ENCODE measurements around the gene PRKD3. TPM values are rescaled to one million over a fixed set of nuclear protein-coding genes. Genes with fewer than 3 reads are reported as not detected.

The PRKD3 gene
- total and polyA plus RNA-seq, 12 donors, result 4.4 to 21.6 (median 12.1) TPM

- Histone ChIP-seq H3K36me3 (no peaks in the 10 kb centered on the region), H3K27me3 (no peaks in the 10 kb centered on the region), H3K4me3 (no peak overlapping the region), H3K9me3 (no peaks in the 10 kb centered on the region), H3K27ac (no peak overlapping the region), H3K4me1 (peaks cover 0 to 41% (median 22%) of the 10 kb centered on the region in 9 donors)
- DNase-seq (no peak), ATAC-seq (no peak)
- intact Hi-C loops (cut with DNase I), result no loop called here
- TF ChIP-seq CTCF (IDR thresholded peaks at IDR 0.05), result no peak
- WGBS, 2 donors, result 98% methylated on average over 9 of the region's 9 CpGs
Observed at GRCh38 chr2:37302701-37303252, 21.9 kb downstream of the PRKD3 start.

- Histone ChIP-seq H3K4me1 (peaks cover 0 to 27% (median 15%) of the 10 kb centered on the region in 9 donors), H3K4me3 (no peak overlapping the region), H3K9me3 (no peaks in the 10 kb centered on the region), H3K27ac (no peak overlapping the region), H3K27me3 (no peaks in the 10 kb centered on the region), H3K36me3 (no peaks in the 10 kb centered on the region)
- 78 to 80% methylated on average over 2 of the region's 2 CpGs for WGBS, 2 donors
- TF ChIP-seq CTCF (IDR thresholded peaks at IDR 0.05), result no peak
- intact Hi-C loops (cut with DNase I), result no loop called here
- ATAC-seq (no peak), DNase-seq (no peak)
Observed at GRCh38 chr2:37301408-37301807, 23.2 kb downstream of the PRKD3 start.

- Histone ChIP-seq H3K9me3 (no peaks in the 10 kb centered on the region), H3K4me3 (no peak overlapping the region), H3K27ac (no peak overlapping the region), H3K36me3 (no peaks in the 10 kb centered on the region), H3K27me3 (no peaks in the 10 kb centered on the region), H3K4me1 (peaks cover 0 to 19% (median 8%) of the 10 kb centered on the region in 9 donors)
- no peak for DNase-seq
- intact Hi-C loops (cut with DNase I), result no loop called here
- WGBS, 2 donors, result 95 to 97% methylated on average over 4 of the region's 4 CpGs
- TF ChIP-seq CTCF (IDR thresholded peaks at IDR 0.05), result no peak
- no peak for ATAC-seq
Observed at GRCh38 chr2:37300578-37300977, 24.1 kb downstream of the PRKD3 start.

- TF ChIP-seq CTCF (IDR thresholded peaks at IDR 0.05), result no peak
- Histone ChIP-seq H3K27me3 (no peaks in the 10 kb centered on the region), H3K36me3 (no peaks in the 10 kb centered on the region), H3K4me3 (no peak overlapping the region), H3K4me1 (peaks cover 0 to 15% (median 4%) of the 10 kb centered on the region in 9 donors), H3K9me3 (no peaks in the 10 kb centered on the region), H3K27ac (no peak overlapping the region)
- DNase-seq (no peak), ATAC-seq (no peak)
- intact Hi-C loops (cut with DNase I), result no loop called here
Observed at GRCh38 chr2:37300146-37300545, 24.5 kb downstream of the PRKD3 start.

Measured in heart right ventricle (tissue), 16 donors.